Head of caudate nucleus (tissue), 42 donors: ENCODE measurements around the gene UGT1A6.

ENCODE experiments used
- DNase-seq, 42 donors: peaks; one replicate each; pipeline versions ENCODE4 v3.0.0 to v3.0.0-alpha.2; 2020 to 2021; ENCODE audit warnings: mixed read lengths in 7 of 42
- intact Hi-C: fragments of 100-400 bp; cut with DNase I; formaldehyde crosslinking; loops from one replicate; pipeline ENCODE4 v1.15.0; 2022

The UGT1A6 gene

DNA sequence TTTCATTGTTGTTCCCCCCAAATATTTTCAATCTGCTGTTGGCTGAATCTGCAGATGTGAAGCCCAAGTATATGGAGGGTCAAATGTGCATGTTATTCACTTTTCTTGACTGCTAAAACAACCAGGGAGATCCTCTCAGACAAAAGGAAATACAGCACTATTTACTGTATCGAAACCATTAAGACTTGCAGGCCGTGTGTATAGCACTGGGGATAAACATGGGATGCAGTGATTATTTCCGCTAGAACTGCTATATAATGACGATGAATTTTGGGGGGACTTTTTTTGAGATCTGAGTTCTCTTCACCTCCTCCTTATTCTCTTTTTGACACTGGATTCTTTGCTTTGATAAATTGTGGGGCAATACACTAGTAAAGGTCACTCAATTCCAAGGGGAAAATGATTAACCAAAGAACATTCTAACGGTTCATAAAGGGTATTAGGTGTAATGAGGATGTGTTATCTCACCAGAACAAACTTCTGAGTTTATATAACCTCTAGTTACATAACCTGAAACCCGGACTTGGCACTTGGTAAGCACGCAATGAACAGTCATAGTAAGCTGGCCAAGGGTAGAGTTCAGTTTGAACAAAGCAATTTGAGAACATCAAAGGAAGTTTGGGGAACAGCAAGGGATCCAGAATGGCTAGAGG lies 63.9 kb downstream of the UGT1A6 start:
- intact Hi-C loops = no loop called here
- no peak for DNase-seq

DNA sequence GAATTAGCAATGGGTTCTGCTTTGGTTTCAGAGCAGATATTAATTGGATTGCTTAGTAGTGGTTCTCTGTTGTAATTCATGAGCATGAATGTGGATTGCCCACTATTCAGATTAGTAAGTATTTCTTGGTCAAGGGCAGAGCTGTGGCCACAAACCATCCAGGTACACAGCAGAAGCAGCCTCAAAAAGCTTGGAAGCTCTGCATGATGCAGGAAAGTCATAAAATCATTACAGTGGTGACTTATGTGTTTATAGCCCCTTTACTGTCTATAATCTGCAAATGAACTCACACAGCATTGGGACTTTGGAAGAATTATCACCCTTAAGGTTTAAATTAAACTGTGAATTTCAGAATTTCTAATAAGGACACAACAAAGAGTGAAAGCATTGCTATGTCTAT lies 65.5 kb downstream of the UGT1A6 start:
- no peak for DNase-seq
- intact Hi-C loops = no loop called here

GRCh38 chr2:233758849-233759248 lies 66.2 kb downstream of the UGT1A6 start:
- intact Hi-C loops = no loop called here
- no peak for DNase-seq

GRCh38 chr2:233760043-233760442 lies 67.4 kb downstream of the UGT1A6 start, which contains the start of gene UGT1A1:
UGT1A1 (plus strand) TSS chr2:233760270; CDS start chr2:233760288, 18 bp downstream.
- no peak for DNase-seq
- intact Hi-C loops = no loop called here

GRCh38 chr2:233761040-233761769 lies 68.5 kb downstream of the UGT1A6 start:
- DNase-seq = no peak
- intact Hi-C loops = no loop called here

DNA sequence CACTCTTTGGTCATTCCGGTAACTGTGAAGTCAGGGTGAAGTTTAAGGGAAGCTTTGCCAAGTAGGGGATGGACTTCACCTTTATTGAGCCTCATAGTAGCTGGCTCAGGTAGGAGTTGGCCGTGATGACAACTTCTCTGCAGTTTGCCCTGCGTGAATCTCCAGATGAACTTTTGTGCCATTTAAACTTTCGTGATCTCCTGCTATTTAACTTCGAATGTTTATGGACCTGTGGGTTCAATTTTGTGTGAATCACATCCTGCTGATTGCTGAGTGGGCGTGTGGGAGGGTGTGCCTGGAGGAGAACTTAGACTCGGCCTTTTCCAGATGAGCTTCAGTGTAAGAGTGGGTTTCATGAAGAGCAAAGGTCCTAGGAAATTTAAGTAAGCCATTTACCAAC lies 71.6 kb downstream of the UGT1A6 start:
- no peak for DNase-seq
- intact Hi-C loops = no loop called here

- intact Hi-C loops = no loop called here
- no peak for DNase-seq
Observed at GRCh38 chr2:233764761-233765160, 72.1 kb downstream of the UGT1A6 start.

GRCh38 chr2:233766416-233766815 lies 73.7 kb downstream of the UGT1A6 start:
- no peak for DNase-seq
- intact Hi-C loops = no loop called here

GRCh38 chr2:233768076-233768475 lies 75.4 kb downstream of the UGT1A6 start:
- DNase-seq = no peak
- intact Hi-C loops = no loop called here

GRCh38 chr2:233769260-233769659 lies 76.6 kb downstream of the UGT1A6 start:
- intact Hi-C loops = no loop called here
- DNase-seq = no peak

DNA sequence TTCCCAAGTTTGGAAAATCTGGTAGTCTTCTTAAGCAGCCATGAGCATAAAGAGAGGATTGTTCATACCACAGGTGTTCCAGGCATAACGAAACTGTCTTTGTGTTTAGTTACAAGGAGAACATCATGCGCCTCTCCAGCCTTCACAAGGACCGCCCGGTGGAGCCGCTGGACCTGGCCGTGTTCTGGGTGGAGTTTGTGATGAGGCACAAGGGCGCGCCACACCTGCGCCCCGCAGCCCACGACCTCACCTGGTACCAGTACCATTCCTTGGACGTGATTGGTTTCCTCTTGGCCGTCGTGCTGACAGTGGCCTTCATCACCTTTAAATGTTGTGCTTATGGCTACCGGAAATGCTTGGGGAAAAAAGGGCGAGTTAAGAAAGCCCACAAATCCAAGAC lies 79.5 kb downstream of the UGT1A6 start:
- intact Hi-C loops = no loop called here
- no peak for DNase-seq

DNA sequence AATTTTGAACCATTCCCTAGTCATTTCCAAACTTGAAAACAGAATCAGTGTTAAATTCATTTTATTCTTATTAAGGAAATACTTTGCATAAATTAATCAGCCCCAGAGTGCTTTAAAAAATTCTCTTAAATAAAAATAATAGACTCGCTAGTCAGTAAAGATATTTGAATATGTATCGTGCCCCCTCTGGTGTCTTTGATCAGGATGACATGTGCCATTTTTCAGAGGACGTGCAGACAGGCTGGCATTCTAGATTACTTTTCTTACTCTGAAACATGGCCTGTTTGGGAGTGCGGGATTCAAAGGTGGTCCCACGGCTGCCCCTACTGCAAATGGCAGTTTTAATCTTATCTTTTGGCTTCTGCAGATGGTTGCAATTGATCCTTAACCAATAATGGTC lies 79.9 kb downstream of the UGT1A6 start:
- intact Hi-C loops = no loop called here
- DNase-seq = no peak

DNA sequence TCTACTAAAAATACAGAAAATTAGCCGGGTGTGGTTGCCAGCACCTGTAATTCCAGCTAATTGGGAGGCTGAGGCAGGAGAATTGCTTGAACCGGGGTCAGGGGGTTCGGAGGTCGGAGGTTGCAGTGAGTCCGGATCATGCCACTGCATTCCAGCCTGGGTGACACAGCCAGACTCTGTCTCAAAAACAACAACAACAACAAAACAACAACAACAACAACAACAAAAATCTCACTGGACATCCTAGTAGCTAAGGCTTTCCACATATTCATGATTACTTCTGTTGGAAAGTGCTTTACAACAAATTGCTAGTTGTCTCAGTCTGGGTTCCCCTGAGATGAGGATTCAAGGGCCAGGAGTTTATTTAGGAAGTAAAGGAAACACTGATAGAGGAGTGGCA lies 81.2 kb downstream of the UGT1A6 start:
- intact Hi-C loops = no loop called here
- DNase-seq = peak in 1 of 42 donors; percentile 13

GRCh38 chr2:233775414-233775813 lies 82.7 kb downstream of the UGT1A6 start:
- no peak for DNase-seq
- intact Hi-C loops = no loop called here

GRCh38 chr2:233778030-233778429 lies 85.3 kb downstream of the UGT1A6 start, which contains the start of gene MROH2A:
MROH2A (plus strand) TSS chr2:233778330; CDS start chr2:233779359, 1,029 bp downstream.
- DNase-seq = no peak
- intact Hi-C loops = no loop called here

DNA sequence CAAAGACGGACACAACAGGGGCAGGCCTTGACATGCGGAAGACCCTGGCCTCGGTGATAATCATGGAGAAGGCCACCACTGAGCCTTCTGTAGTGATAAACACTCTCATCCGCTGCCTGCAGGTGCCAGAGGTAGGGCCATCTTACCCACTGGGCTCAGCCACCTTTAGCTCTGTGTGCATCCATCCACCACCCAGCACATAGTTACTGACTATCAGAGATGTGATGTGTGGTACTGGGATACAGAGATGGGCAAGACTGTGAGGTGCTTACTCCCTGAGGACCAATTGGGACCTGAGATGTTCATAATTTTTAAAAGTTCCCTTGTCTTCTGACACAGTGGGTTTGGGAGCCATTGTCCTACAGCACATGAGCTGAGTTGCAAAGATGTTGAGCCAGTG lies 87.0 kb downstream of the UGT1A6 start:
- intact Hi-C loops = no loop called here

GRCh38 chr2:233780771-233781170 lies 88.1 kb downstream of the UGT1A6 start:
- DNase-seq = no peak
- intact Hi-C loops = no loop called here

More for the DNA sequence above, 87.0 kb downstream of the UGT1A6 start:
- DNase-seq = no peak

GRCh38 chr2:233789554-233789953 lies 96.9 kb downstream of the UGT1A6 start:
- intact Hi-C loops = no loop called here
- peak in 2 of 42 donors; percentile 29 to 30 for DNase-seq

DNA sequence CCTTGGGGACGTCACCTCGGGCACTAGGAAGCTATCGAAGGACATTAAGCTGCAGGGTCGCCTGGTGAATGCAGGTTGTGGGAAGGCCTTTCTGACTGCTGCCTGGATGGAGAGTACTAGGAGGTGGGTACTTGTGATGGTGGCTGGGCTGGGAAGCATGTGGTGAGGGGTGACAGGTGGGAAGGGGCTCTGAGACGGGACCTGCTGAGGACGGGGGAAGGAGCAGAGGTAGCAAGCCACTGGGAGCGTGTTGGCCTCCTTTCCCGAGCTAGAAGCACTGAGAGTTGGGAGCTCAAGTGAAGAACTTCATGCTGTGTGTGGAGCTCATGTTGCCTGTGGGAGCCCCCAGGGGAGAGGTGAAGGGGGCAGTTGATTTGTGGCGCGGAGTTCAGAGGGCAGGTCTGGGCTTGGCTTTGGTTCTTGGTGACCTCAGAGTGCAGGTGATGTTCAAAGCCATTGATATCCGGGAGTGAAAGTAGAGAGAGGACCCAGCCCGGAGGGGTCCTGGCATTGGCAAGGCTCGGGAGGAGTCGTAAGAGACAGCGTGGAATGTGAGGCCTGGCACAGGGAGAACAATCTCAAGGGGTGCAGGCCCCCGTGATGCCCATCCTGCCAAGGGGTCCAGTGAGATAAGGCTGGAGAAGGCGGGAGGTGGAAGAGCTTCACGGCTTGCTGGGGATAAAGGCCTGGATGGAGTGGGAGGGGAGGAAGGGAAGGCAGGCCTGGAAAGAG lies 98.6 kb downstream of the UGT1A6 start:
- intact Hi-C loops = no loop called here
- DNase-seq = peak in 2 of 42 donors; percentile 21 to 24

GRCh38 chr2:233791883-233792329 lies 99.2 kb downstream of the UGT1A6 start:
- intact Hi-C loops = no loop called here
- DNase-seq = peak in 1 of 42 donors; percentile 9
